SK-N-SH treated with all-trans-retinoic acid at 6 μM for 48 hours (cell line): Measurements from ENCODE around the gene RREB1.

ENCODE experiments used
- ATAC-seq: fragments of 200-7000 bp; cut with Tn5 transposase; 3 replicates; pipeline ENCODE4 v1.9.1; 2020; ENCODE audit warnings: mild to moderate bottlenecking, moderate library complexity
- ARNTL ChIP-seq: fragments of 450-650 bp; formaldehyde crosslinking; IDR thresholded peaks from 2 replicates; pipeline ENCODE4 v1.5.0; 2020; ENCODE audit warnings: low read depth, mild to moderate bottlenecking, moderate library complexity, borderline replicate concordance
- BACH2 ChIP-seq: fragments of 250-450 bp; sonication (Bioruptor Pico); IDR thresholded peaks from 2 replicates; pipeline ENCODE4 v1.9.0; 2021; ENCODE audit warnings: mild to moderate bottlenecking, borderline replicate concordance
- CSRNP3 ChIP-seq: fragments of 250-450 bp; sonication (Bioruptor Pico); IDR thresholded peaks from 2 replicates; pipeline ENCODE4 v1.5.1; 2021; ENCODE audit warnings: mild to moderate bottlenecking, moderate library complexity
- ESRRG ChIP-seq: fragments of 250-450 bp; sonication (Bioruptor Pico); IDR thresholded peaks from 2 replicates; pipeline ENCODE4 v1.6.1; 2021; ENCODE audit warnings: mild to moderate bottlenecking
- GLIS3 ChIP-seq: fragments of 250-450 bp; sonication (Bioruptor Pico); IDR thresholded peaks from 2 replicates; pipeline ENCODE4 v1.5.0; 2020; ENCODE audit warnings: mild to moderate bottlenecking, moderate library complexity
- PATZ1 ChIP-seq: fragments of 250-450 bp; sonication (Bioruptor Pico); IDR thresholded peaks from 2 replicates; pipeline ENCODE4 v1.8.0; 2020; ENCODE audit warnings: mild to moderate bottlenecking, moderate library complexity, borderline replicate concordance
- SNAI2 ChIP-seq: fragments of 250-450 bp; sonication (Bioruptor Pico); IDR thresholded peaks from 2 replicates; pipeline ENCODE4 v1.5.0; 2020; ENCODE audit warnings: mild to moderate bottlenecking, moderate library complexity
- TCF4 ChIP-seq: fragments of 250-450 bp; sonication (Bioruptor Pico); IDR thresholded peaks from 2 replicates; pipeline ENCODE4 v1.8.0; 2021; ENCODE audit warnings: mild to moderate bottlenecking, moderate library complexity, borderline replicate concordance
- TOX ChIP-seq: fragments of 250-450 bp; sonication (Bioruptor Pico); IDR thresholded peaks from 2 replicates; pipeline ENCODE4 v1.8.0; 2021; ENCODE audit warnings: mild to moderate bottlenecking, moderate library complexity, borderline replicate concordance
- ZC3H10 ChIP-seq: fragments of 250-450 bp; sonication (Bioruptor Pico); IDR thresholded peaks from 2 replicates; pipeline ENCODE4 v1.5.1; 2021; ENCODE audit warnings: mild to moderate bottlenecking, moderate library complexity
- ZFP30 ChIP-seq: fragments of 450-650 bp; formaldehyde crosslinking; IDR thresholded peaks from 2 replicates; pipeline ENCODE4 v1.5.0; 2022; ENCODE audit warnings: mild to moderate bottlenecking, moderate library complexity
- ZNF565 ChIP-seq: fragments of 450-650 bp; formaldehyde crosslinking; conservative IDR thresholded peaks from 2 replicates; pipeline ENCODE4 v1.5.0; 2020; ENCODE audit warnings: low read depth, mild to moderate bottlenecking, moderate library complexity
- ZNF70 ChIP-seq: fragments of 450-650 bp; formaldehyde crosslinking; IDR thresholded peaks from 2 replicates; pipeline ENCODE4 v1.5.0; 2020; ENCODE audit warnings: mild to moderate bottlenecking, moderate library complexity
- ZNF8 ChIP-seq: fragments of 450-650 bp; formaldehyde crosslinking; IDR thresholded peaks from 2 replicates; pipeline ENCODE4 v1.5.0; 2020; ENCODE audit warnings: mild to moderate bottlenecking, moderate library complexity
- TF ChIP-seq, protein P1 (sequence below): fragments of 250-450 bp; sonication (Bioruptor Pico); IDR thresholded peaks from 2 replicates; pipeline ENCODE4 v1.5.0; 2020; ENCODE audit warnings: mild to moderate bottlenecking, moderate library complexity
- TF ChIP-seq, protein P2 (sequence below): fragments of 250-450 bp; sonication (Bioruptor Pico); IDR thresholded peaks from 2 replicates; pipeline ENCODE4 v1.8.0; 2021; ENCODE audit warnings: low read depth, mild to moderate bottlenecking, moderate library complexity, borderline replicate concordance

RREB1 gene

GRCh38 chr6:7108196-7108963, 619 bp downstream of the RREB1 start:
- ATAC-seq: peak; percentile 36
- TF ChIP-seq ESRRG (CRISPR knock-in tag): no peak
- no peak for TF ChIP-seq ZNF70 (CRISPR knock-in tag)
- no peak for TF ChIP-seq CSRNP3
- TF ChIP-seq, protein P1, sequence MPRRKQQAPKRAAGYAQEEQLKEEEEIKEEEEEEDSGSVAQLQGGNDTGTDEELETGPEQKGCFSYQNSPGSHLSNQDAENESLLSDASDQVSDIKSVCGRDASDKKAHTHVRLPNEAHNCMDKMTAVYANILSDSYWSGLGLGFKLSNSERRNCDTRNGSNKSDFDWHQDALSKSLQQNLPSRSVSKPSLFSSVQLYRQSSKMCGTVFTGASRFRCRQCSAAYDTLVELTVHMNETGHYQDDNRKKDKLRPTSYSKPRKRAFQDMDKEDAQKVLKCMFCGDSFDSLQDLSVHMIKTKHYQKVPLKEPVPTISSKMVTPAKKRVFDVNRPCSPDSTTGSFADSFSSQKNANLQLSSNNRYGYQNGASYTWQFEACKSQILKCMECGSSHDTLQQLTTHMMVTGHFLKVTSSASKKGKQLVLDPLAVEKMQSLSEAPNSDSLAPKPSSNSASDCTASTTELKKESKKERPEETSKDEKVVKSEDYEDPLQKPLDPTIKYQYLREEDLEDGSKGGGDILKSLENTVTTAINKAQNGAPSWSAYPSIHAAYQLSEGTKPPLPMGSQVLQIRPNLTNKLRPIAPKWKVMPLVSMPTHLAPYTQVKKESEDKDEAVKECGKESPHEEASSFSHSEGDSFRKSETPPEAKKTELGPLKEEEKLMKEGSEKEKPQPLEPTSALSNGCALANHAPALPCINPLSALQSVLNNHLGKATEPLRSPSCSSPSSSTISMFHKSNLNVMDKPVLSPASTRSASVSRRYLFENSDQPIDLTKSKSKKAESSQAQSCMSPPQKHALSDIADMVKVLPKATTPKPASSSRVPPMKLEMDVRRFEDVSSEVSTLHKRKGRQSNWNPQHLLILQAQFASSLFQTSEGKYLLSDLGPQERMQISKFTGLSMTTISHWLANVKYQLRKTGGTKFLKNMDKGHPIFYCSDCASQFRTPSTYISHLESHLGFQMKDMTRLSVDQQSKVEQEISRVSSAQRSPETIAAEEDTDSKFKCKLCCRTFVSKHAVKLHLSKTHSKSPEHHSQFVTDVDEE: no peak
- no peak for TF ChIP-seq BACH2
- no peak for TF ChIP-seq SNAI2
- TF ChIP-seq TOX: no peak
- TF ChIP-seq ZC3H10 (CRISPR knock-in tag): no peak
- TF ChIP-seq ZNF8 (CRISPR knock-in tag): no peak
- TF ChIP-seq ARNTL (CRISPR knock-in tag): no peak
- TF ChIP-seq ZFP30: no peak
- TF ChIP-seq PATZ1 (CRISPR knock-in tag): no peak
- no peak for TF ChIP-seq TCF4 (CRISPR knock-in tag)
- TF ChIP-seq, protein P2, sequence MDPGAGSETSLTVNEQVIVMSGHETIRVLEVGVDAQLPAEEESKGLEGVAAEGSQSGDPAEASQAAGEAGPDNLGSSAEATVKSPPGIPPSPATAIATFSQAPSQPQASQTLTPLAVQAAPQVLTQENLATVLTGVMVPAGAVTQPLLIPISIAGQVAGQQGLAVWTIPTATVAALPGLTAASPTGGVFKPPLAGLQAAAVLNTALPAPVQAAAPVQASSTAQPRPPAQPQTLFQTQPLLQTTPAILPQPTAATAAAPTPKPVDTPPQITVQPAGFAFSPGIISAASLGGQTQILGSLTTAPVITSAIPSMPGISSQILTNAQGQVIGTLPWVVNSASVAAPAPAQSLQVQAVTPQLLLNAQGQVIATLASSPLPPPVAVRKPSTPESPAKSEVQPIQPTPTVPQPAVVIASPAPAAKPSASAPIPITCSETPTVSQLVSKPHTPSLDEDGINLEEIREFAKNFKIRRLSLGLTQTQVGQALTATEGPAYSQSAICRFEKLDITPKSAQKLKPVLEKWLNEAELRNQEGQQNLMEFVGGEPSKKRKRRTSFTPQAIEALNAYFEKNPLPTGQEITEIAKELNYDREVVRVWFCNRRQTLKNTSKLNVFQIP (CRISPR knock-in tag): no peak
- TF ChIP-seq ZNF565: no peak

- peak; percentile 65 for ATAC-seq
Measured at GRCh38 chr6:7108964-7109836, 1.4 kb downstream of the RREB1 start.

More at GRCh38 chr6:7108964-7109836, 1.4 kb downstream of the RREB1 start:
- TF ChIP-seq, protein P2 (CRISPR knock-in tag): no peak
- no peak for TF ChIP-seq ZFP30
- TF ChIP-seq CSRNP3: no peak
- TF ChIP-seq ARNTL (CRISPR knock-in tag): no peak
- TF ChIP-seq BACH2: no peak
- no peak for TF ChIP-seq ZNF565
- TF ChIP-seq SNAI2: no peak
- TF ChIP-seq, protein P1: no peak
- no peak for TF ChIP-seq GLIS3 (CRISPR knock-in tag)
